GM23338 (cell line): ENCODE data around the gene ARL2BP. TPM values are rescaled to one million over a fixed set of nuclear protein-coding genes. Genes with fewer than 3 reads are reported as not detected.

Experiments
- ATAC-seq: fragments of 200-7000 bp; cut with Tn5 transposase; 3 replicates; pipeline ENCODE4 v1.9.1; 2020
- DNase-seq: peaks from one replicate; pipeline ENCODE4 v3.0.0-alpha.2; 2015; ENCODE audit warnings: low spot score
- H2AFZ ChIP-seq: fragments of 200-600 bp; sonication (generic); 2 replicates; pipeline ENCODE4 v1.8.0; 2016; ENCODE audit warnings: antibody characterized with exemption, mild to moderate bottlenecking, moderate library complexity
- H3F3A ChIP-seq: fragments of 200-600 bp; sonication (generic); replicated peaks from 2 replicates; pipeline ENCODE4 v1.8.0; 2017; ENCODE audit warnings: antibody characterized with exemption, mixed run types, low read depth
- H3K27ac ChIP-seq: fragments of 200-600 bp; sonication (generic); 2 replicates; pipeline ENCODE4 v1.6.1; 2016; ENCODE audit warnings: low read depth
- H3K27me3 ChIP-seq: fragments of 200-600 bp; sonication (generic); 2 replicates; pipeline ENCODE4 v1.8.0; 2016; ENCODE audit warnings: mild to moderate bottlenecking, mixed run types, moderate library complexity; ENCODE audit not compliant: insufficient read depth
- H3K36me3 ChIP-seq: fragments of 200-600 bp; sonication (generic); 2 replicates; pipeline ENCODE4 v1.8.0; 2016; ENCODE audit warnings: mild to moderate bottlenecking; ENCODE audit not compliant: insufficient read depth
- H3K4me1 ChIP-seq: fragments of 200-600 bp; sonication (generic); 2 replicates; pipeline ENCODE4 v1.8.0; 2016; ENCODE audit warnings: mild to moderate bottlenecking, moderate library complexity; ENCODE audit not compliant: insufficient read depth
- H3K4me2 ChIP-seq: fragments of 200-600 bp; sonication (generic); 2 replicates; pipeline ENCODE4 v1.7.1; 2017; ENCODE audit warnings: mixed run types
- H3K4me3 ChIP-seq: fragments of 200-600 bp; sonication (generic); 2 replicates; pipeline ENCODE4 v1.6.1; 2016; ENCODE audit warnings: mixed run types
- H3K79me2 ChIP-seq: fragments of 200-600 bp; sonication (generic); replicated peaks from 2 replicates; pipeline ENCODE4 v1.8.0; 2017; ENCODE audit warnings: mild to moderate bottlenecking; ENCODE audit not compliant: insufficient read depth
- H3K9me2 ChIP-seq: fragments of 200-600 bp; sonication (generic); 2 replicates; pipeline ENCODE4 v1.8.0; 2017; ENCODE audit not compliant: insufficient read depth
- H4K20me1 ChIP-seq: fragments of 200-600 bp; sonication (generic); replicated peaks from 2 replicates; pipeline ENCODE4 v1.8.0; 2017; ENCODE audit warnings: mild to moderate bottlenecking; ENCODE audit not compliant: insufficient read depth
- H3K27ac Mint-ChIP-seq: 2 replicates; pipeline ENCODE4 v1.8.0; 2020; ENCODE audit warnings: inconsistent platforms, mild to moderate bottlenecking, moderate library complexity, mixed read lengths
- H3K27me3 Mint-ChIP-seq: 3 replicates; pipeline ENCODE4 v1.8.0; 2022; ENCODE audit warnings: low read depth, mild to moderate bottlenecking, moderate library complexity, mixed read lengths, inconsistent platforms; ENCODE audit not compliant: insufficient read depth, poor library complexity
- H3K36me3 Mint-ChIP-seq: 3 replicates; pipeline ENCODE4 v1.8.0; 2021; ENCODE audit warnings: low read depth, mild to moderate bottlenecking, inconsistent platforms, moderate library complexity, mixed read lengths
- H3K4me1 Mint-ChIP-seq: 3 replicates; pipeline ENCODE4 v1.8.0; 2020; ENCODE audit warnings: mild to moderate bottlenecking, inconsistent platforms, mixed read lengths
- H3K4me3 Mint-ChIP-seq: 3 replicates; pipeline ENCODE4 v1.8.0; 2021; ENCODE audit warnings: moderate library complexity, mild to moderate bottlenecking, inconsistent platforms, mixed read lengths
- H3K9me3 Mint-ChIP-seq: 3 replicates; pipeline ENCODE4 v1.8.0; 2020; ENCODE audit warnings: moderate library complexity, mild to moderate bottlenecking, inconsistent platforms, mixed read lengths
- CREB1 ChIP-seq: fragments of 250-450 bp; sonication (Bioruptor Pico); IDR thresholded peaks from 2 replicates; pipeline ENCODE4 v1.5.0; 2020; ENCODE audit warnings: low read depth, mild to moderate bottlenecking, moderate library complexity
- CTCF ChIP-seq, 2 experiments: fragments of 200-600 bp in 1 of 2; sonication (generic) in 1 of 2; conservative IDR thresholded peaks; 2 replicates each; pipeline versions ENCODE4 v1.5.1 to v1.6.1; 2016 to 2017; ENCODE audit warnings: antibody characterized with exemption in 2 of 2, low read depth in 2 of 2, mild to moderate bottlenecking in 2 of 2, moderate library complexity in 1 of 2
- ETS1 ChIP-seq: IDR thresholded peaks from 2 replicates; pipeline ENCODE4 v1.6.1; 2016; ENCODE audit warnings: antibody characterized with exemption
- EZH2 ChIP-seq: fragments of 200-600 bp; sonication (generic); IDR thresholded peaks from one replicate; pipeline ENCODE4 v1.8.0; 2017; ENCODE audit warnings: antibody characterized with exemption, mild to moderate bottlenecking, low read depth; ENCODE audit not compliant: unreplicated experiment
- EZH2phosphoT487 ChIP-seq: fragments of 200-600 bp; sonication (generic); IDR thresholded peaks from one replicate; pipeline ENCODE4 v1.8.1; 2018; ENCODE audit warnings: antibody characterized with exemption; ENCODE audit not compliant: unreplicated experiment
- JUNB ChIP-seq: IDR thresholded peaks from one replicate; pipeline ENCODE4 v1.6.1; 2016; ENCODE audit warnings: antibody characterized with exemption; ENCODE audit not compliant: unreplicated experiment
- NANOG ChIP-seq: IDR thresholded peaks from 2 replicates; pipeline ENCODE4 v1.6.1; 2016; ENCODE audit warnings: antibody characterized with exemption, borderline replicate concordance
- POLR2AphosphoS5 ChIP-seq: IDR thresholded peaks from 2 replicates; pipeline ENCODE4 v1.6.1; 2016; ENCODE audit warnings: antibody characterized with exemption, low read depth
- REST ChIP-seq: IDR thresholded peaks from one replicate; pipeline ENCODE4 v1.6.1; 2018; ENCODE audit warnings: antibody characterized with exemption; ENCODE audit not compliant: unreplicated experiment
- STAT1 ChIP-seq: IDR thresholded peaks from one replicate; pipeline ENCODE4 v1.6.1; 2016; ENCODE audit warnings: antibody characterized with exemption; ENCODE audit not compliant: unreplicated experiment
- ZNF114 ChIP-seq: fragments of 250-450 bp; sonication (Bioruptor Pico); IDR thresholded peaks from 2 replicates; pipeline ENCODE4 v1.5.0; 2020; ENCODE audit warnings: mild to moderate bottlenecking, moderate library complexity
- ZNF331 ChIP-seq: fragments of 250-450 bp; sonication (Bioruptor Pico); IDR thresholded peaks from 2 replicates; pipeline ENCODE4 v1.5.0; 2020; ENCODE audit warnings: low read depth, mild to moderate bottlenecking, moderate library complexity
- ZNF462 ChIP-seq: fragments of 250-450 bp; sonication (Bioruptor Pico); IDR thresholded peaks from 2 replicates; pipeline ENCODE4 v1.5.0; 2020; ENCODE audit warnings: mild to moderate bottlenecking, moderate library complexity
- polyA plus RNA-seq: library from polyadenylated mRNA; unstranded; fragments of >200 nt; fragmentation: Nextera tagmentation; extraction: Ambion mirVana; gene quantifications from 2 replicates; pipeline ENCODE4 v1.2.1, GENCODE V29; 2016
- total RNA-seq: library from RNA; depleted of rRNA; stranded (reverse); fragments of >200 nt; shearing (Covaris generic); gene quantifications from 2 replicates; pipeline ENCODE4 v1.2.3, GENCODE V29; 2014

ARL2BP gene
- total and polyA plus RNA-seq, 2 experiments from 2014 or later, result 10.3 to 13.4 TPM

GRCh38 chr16:57239107-57239506 is 6.0 kb upstream of the ARL2BP start:
- H3K4me2 ChIP-seq, result no peak overlapping the region
- H3K9me3 Mint-ChIP-seq, result no peaks in the 10 kb centered on the region
- peaks cover 26% of the 10 kb centered on the region for H3K36me3 Mint-ChIP-seq
- H3K27me3 Mint-ChIP-seq, result peaks cover 7% of the 10 kb centered on the region
- no peaks in the 10 kb centered on the region for H4K20me1 ChIP-seq
- H3K27ac ChIP-seq, result no peak overlapping the region
- H3K9me2 ChIP-seq, result no peaks in the 10 kb centered on the region
- DNase-seq (no peak), ATAC-seq (no peak)
- H3K4me3 ChIP-seq, result no peak overlapping the region
- H2AFZ ChIP-seq, result no peak overlapping the region
- H3K4me1 ChIP-seq, result peaks cover under 1% of the 10 kb centered on the region; the same call in 1 of the 2 replicates
- TF ChIP-seq ZNF114 (CRISPR knock-in tag), result no peak
- TF ChIP-seq JUNB, result no peak
- TF ChIP-seq CTCF (conservative IDR thresholded peaks at IDR 0.05; ENCODE audit: low read depth in 2 of 2), result no peak
- TF ChIP-seq NANOG, result no peak
- no peak for TF ChIP-seq ZNF462
- TF ChIP-seq POLR2AphosphoS5, result no peak
- no peak for TF ChIP-seq ETS1
- no peak for TF ChIP-seq EZH2
- TF ChIP-seq STAT1, result no peak
- no peak for TF ChIP-seq EZH2phosphoT487
- TF ChIP-seq ZNF331 (CRISPR knock-in tag), result no peak
- TF ChIP-seq REST, result no peak
- TF ChIP-seq CREB1, result no peak
- no peaks in the 10 kb centered on the region for H3K79me2 ChIP-seq
- no peaks in the 10 kb centered on the region; the same call in 1 of the 3 replicates for H3K4me1 Mint-ChIP-seq
- no peak overlapping the region for H3K4me3 Mint-ChIP-seq
- H3F3A ChIP-seq, result peaks cover under 1% of the 10 kb centered on the region; the same call in 1 of the 2 replicates
- H3K27me3 ChIP-seq, result no peaks in the 10 kb centered on the region
- H3K27ac Mint-ChIP-seq, result no peak overlapping the region
- H3K36me3 ChIP-seq, result peaks cover 9% of the 10 kb centered on the region
